KG1 (cell line): Measurements from ENCODE around the gene CMTM3.
A peak's percentile ranks its signal among the peaks of the same experiment; 100 is the strongest.
"Not testable (repeated sequence)": the region's sequence is repeated elsewhere in the genome, so short reads cannot be mapped to it uniquely, and the experiment has no call there.

ENCODE experiments used
- DNase-seq: peaks from one replicate; lab custom pipeline; 2025; lab: John Stamatoyannopoulos, UW

Gene CMTM3

GRCh38 chr16:66585481-66586239, 18.8 kb upstream of the CMTM3 start:
- DNase-seq: peak; percentile 67

- no peak for DNase-seq
Observed at GRCh38 chr16:66587881-66588600, 16.5 kb upstream of the CMTM3 start.

GRCh38 chr16:66588981-66589713, 15.4 kb upstream of the CMTM3 start:
- DNase-seq: peak; percentile 20

- DNase-seq: no peak
Observed at GRCh38 chr16:66590322-66590721, 14.2 kb upstream of the CMTM3 start.

GRCh38 chr16:66591018-66591417, 13.5 kb upstream of the CMTM3 start:
- no peak for DNase-seq

GRCh38 chr16:66592241-66592640, 12.3 kb upstream of the CMTM3 start:
- no peak for DNase-seq

GRCh38 chr16:66592814-66593213, 11.7 kb upstream of the CMTM3 start:
- DNase-seq: no peak

- DNase-seq: no peak
Observed at GRCh38 chr16:66594739-66595138, 9.8 kb upstream of the CMTM3 start.

- not testable (repeated sequence) for DNase-seq
Observed at GRCh38 chr16:66596559-66596958, 7.9 kb upstream of the CMTM3 start.

GRCh38 chr16:66596986-66597848, 7.3 kb upstream of the CMTM3 start:
- DNase-seq: no peak

GRCh38 chr16:66598111-66598510, 6.4 kb upstream of the CMTM3 start:
- no peak for DNase-seq

GRCh38 chr16:66599726-66600125, 4.8 kb upstream of the CMTM3 start:
- no peak for DNase-seq

- DNase-seq: no peak
Observed at GRCh38 chr16:66600477-66600876, 4.0 kb upstream of the CMTM3 start.

GRCh38 chr16:66601471-66601870, 3.0 kb upstream of the CMTM3 start:
- DNase-seq: no peak

GRCh38 chr16:66603537-66604375, 748 bp upstream of the CMTM3 start:
- DNase-seq: peak; percentile 65

GRCh38 chr16:66605177-66605978, 874 bp downstream of the CMTM3 start:
- no peak for DNase-seq

- DNase-seq: no peak
Observed at GRCh38 chr16:66605979-66606751, 1.7 kb downstream of the CMTM3 start.

- DNase-seq: peak; percentile 64
Observed at GRCh38 chr16:66608241-66609138, 4.0 kb downstream of the CMTM3 start.
